ENCODE data around the gene MAN2A2.

- TF ChIP-seq CTCF (IDR thresholded peaks at IDR 0.05) (peak in 5 of 7 experiments; percentile 76 to 91 (median 81)), POLR2AphosphoS5 (IDR thresholded peaks at IDR 0.05) (no peak)
Measured at GRCh38 chr15:90934256-90934948, 31.3 kb downstream of the MAN2A2 start.

Data from stomach (tissue), 4 donors.